ENCODE data around the gene WWOX. TPM values are rescaled to one million over a fixed set of nuclear protein-coding genes. Genes with fewer than 3 reads are reported as not detected.

Gene WWOX
- total RNA-seq, 1 experiment from 2014 or later = 15.6 TPM

DNA sequence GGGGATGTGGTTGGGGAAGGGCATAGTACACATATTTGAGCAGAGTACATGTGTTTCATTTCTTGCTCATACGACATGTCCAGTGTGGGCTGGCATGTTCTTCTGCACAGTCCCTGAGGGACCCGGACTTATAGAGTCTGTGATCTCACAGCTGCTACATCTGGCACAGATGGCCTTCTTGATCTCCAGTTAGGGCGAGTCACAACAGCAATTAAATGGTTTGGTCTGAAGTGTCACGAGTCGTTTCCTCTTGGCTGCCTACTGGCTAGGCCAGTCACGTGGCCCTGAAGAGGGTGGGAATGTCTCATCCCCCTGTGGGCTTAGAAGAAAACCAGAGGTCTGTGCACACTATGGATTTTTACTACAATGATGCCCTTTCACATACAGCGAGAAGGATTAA is 443.6 kb downstream of the WWOX start:
- Histone ChIP-seq H3K23ac (ENCODE audit: insufficient read length, low read depth, low read length) (no peak overlapping the region), H2BK20ac (ENCODE audit: low read depth, low read length, poor library complexity, severe bottlenecking) (no peak overlapping the region), H4K5ac (ENCODE audit: insufficient read length, low read depth, low read length) (no peak overlapping the region), H3K27ac (ENCODE audit: insufficient read length, low read depth, low read length) (no peak overlapping the region), H2AFZ (ENCODE audit: low read length) (no peak overlapping the region), H2BK12ac (ENCODE audit: insufficient read length, low read depth, low read length) (no peak overlapping the region), H2BK15ac (ENCODE audit: low read depth, low read length) (no peak overlapping the region), H3T11ph (ENCODE audit: low read length) (no peak overlapping the region), H3K4me1 (ENCODE audit: insufficient read depth, low read length) (no peaks in the 10 kb centered on the region), H4K20me1 (ENCODE audit: control insufficient read depth, insufficient read depth, insufficient read length) (no peaks in the 10 kb centered on the region), H3K79me2 (ENCODE audit: insufficient read depth, low read length) (no peaks in the 10 kb centered on the region), H3K23me2 (ENCODE audit: insufficient read length, low read depth, low read length, poor library complexity, severe bottlenecking) (no peaks in the 10 kb centered on the region), H4K91ac (ENCODE audit: insufficient read length, low read depth, low read length) (no peak overlapping the region), H3K4me2 (ENCODE audit: insufficient read depth, insufficient read length, low read length) (no peak overlapping the region), H3K9me3 (ENCODE audit: control insufficient read depth, low read depth, low read length) (no peaks in the 10 kb centered on the region), H2BK120ac (ENCODE audit: low read depth, low read length, poor library complexity, severe bottlenecking) (no peak overlapping the region), H4K8ac (replicated peaks; ENCODE audit: insufficient read length, low read depth, low read length) (no peak overlapping the region), H2AK5ac (ENCODE audit: insufficient read length, low read length) (no peak overlapping the region), H3K4ac (ENCODE audit: low read depth, low read length) (no peak overlapping the region), H3K56ac (ENCODE audit: insufficient read length, low read depth, low read length) (no peak overlapping the region), H3K9ac (ENCODE audit: extremely low read depth, insufficient read length, low read length) (no peak overlapping the region), H2BK5ac (ENCODE audit: insufficient read length, low read length) (no peak overlapping the region), H3K27me3 (ENCODE audit: insufficient read depth, low read length) (no peaks in the 10 kb centered on the region), H3K14ac (ENCODE audit: insufficient read depth, low read length) (no peak overlapping the region), H3K18ac (ENCODE audit: insufficient read length, low read depth, low read length) (no peak overlapping the region), H3K79me1 (ENCODE audit: insufficient read depth, low read depth, low read length, poor library complexity, severe bottlenecking) (no peaks in the 10 kb centered on the region)
- Mint-ChIP-seq H3K27me3 (ENCODE audit: low read depth) (no peaks in the 10 kb centered on the region), H3K27ac (no peak overlapping the region), H3K36me3 (ENCODE audit: insufficient read depth in 1 of 3, low read depth in 3 of 3) (no peaks in the 10 kb centered on the region), H3K9me3 (no peaks in the 10 kb centered on the region), H3K4me3 (no peak overlapping the region), H3K4me1 (no peaks in the 10 kb centered on the region)
- WGBS (ENCODE audit: extremely low coverage, insufficient read length, low lambda C conversion rate) = no CpG with 5 or more reads among the region's 7 CpGs
- no peak for DNase-seq
- TF ChIP-seq, protein P1, sequence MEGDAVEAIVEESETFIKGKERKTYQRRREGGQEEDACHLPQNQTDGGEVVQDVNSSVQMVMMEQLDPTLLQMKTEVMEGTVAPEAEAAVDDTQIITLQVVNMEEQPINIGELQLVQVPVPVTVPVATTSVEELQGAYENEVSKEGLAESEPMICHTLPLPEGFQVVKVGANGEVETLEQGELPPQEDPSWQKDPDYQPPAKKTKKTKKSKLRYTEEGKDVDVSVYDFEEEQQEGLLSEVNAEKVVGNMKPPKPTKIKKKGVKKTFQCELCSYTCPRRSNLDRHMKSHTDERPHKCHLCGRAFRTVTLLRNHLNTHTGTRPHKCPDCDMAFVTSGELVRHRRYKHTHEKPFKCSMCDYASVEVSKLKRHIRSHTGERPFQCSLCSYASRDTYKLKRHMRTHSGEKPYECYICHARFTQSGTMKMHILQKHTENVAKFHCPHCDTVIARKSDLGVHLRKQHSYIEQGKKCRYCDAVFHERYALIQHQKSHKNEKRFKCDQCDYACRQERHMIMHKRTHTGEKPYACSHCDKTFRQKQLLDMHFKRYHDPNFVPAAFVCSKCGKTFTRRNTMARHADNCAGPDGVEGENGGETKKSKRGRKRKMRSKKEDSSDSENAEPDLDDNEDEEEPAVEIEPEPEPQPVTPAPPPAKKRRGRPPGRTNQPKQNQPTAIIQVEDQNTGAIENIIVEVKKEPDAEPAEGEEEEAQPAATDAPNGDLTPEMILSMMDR (conservative IDR thresholded peaks at IDR 0.05) = no peak
